Thyroid gland (tissue), 4 donors: ENCODE results near the gene HDGFL3. TPM values are rescaled to one million over a fixed set of nuclear protein-coding genes. Genes with fewer than 3 reads are reported as not detected.

Experiments
- DNase-seq, 2 donors: peaks; one replicate each; pipeline ENCODE4 v3.0.0-alpha.2; 2019
- H3K27ac ChIP-seq, 3 donors: fragments of 200-600 bp; sonication (generic); 1 replicate in 2 of 3; 2 replicates in 1 of 3; pipeline ENCODE4 v1.5.1; 2016 to 2019; ENCODE audit warnings: mild to moderate bottlenecking in 1 of 3, moderate library complexity in 1 of 3
- H3K27me3 ChIP-seq: fragments of 200-600 bp; sonication (generic); one replicate; pipeline ENCODE4 v1.5.1; 2019
- H3K36me3 ChIP-seq, 2 donors: fragments of 200-600 bp; sonication (generic); one replicate each; pipeline ENCODE4 v1.5.1; 2016 to 2019
- H3K4me1 ChIP-seq, 2 donors: fragments of 200-600 bp; sonication (generic); one replicate each; pipeline ENCODE4 v1.5.1; 2017 to 2019
- H3K4me3 ChIP-seq, 3 donors: fragments of 200-600 bp; sonication (generic); replicated peaks in 1 of 3; 1 replicate in 2 of 3; 2 replicates in 1 of 3; pipeline ENCODE4 v1.5.1; 2016; ENCODE audit warnings: mild to moderate bottlenecking in 1 of 3
- H3K9me3 ChIP-seq: fragments of 200-600 bp; sonication (generic); one replicate; pipeline ENCODE4 v1.5.1; 2017
- CTCF ChIP-seq, 6 experiments: fragments of 200-600 bp in 3 of 6; fragments of 450-650 bp in 3 of 6; sonication (generic) in 3 of 6; IDR thresholded peaks; one replicate each; pipeline ENCODE4 v1.5.1; 2016 to 2019; ENCODE audit warnings: antibody characterized with exemption in 6 of 6, mild to moderate bottlenecking in 2 of 6, inconsistent platforms in 1 of 6, moderate library complexity in 1 of 6
- POLR2A ChIP-seq, 2 donors: fragments of 450-650 bp; IDR thresholded peaks; one replicate each; pipeline ENCODE4 v1.6.1; 2017; ENCODE audit warnings: antibody characterized with exemption in 2 of 2, mild to moderate bottlenecking in 2 of 2, moderate library complexity in 1 of 2
- WGBS, 2 donors: methylation state at CpG; one replicate each; pipeline ENCODE4 v1.1.5; 2017; 5-methylcytosine and 5-hydroxymethylcytosine counted together
- intact Hi-C: fragments of 100-400 bp; cut with DNase I; formaldehyde crosslinking; loops from one replicate; pipeline ENCODE4 v1.15.1; 2023
- total RNA-seq, 4 donors: library from RNA; depleted of rRNA; stranded (reverse); fragments of >200 nt; gene quantifications; one replicate each; pipeline ENCODE4 v1.2.3, GENCODE V29; 2016

HDGFL3 gene
- total RNA-seq, 4 donors from 2014 or later = 26.8 to 53.2 (median 41.5) TPM

- H3K27me3 ChIP-seq = no peaks in the 10 kb centered on the region
- intact Hi-C loops = no loop called here
- H3K4me1 ChIP-seq = peaks cover 9 to 16% of the 10 kb centered on the region in 2 donors
- H3K36me3 ChIP-seq = no peaks in the 10 kb centered on the region
- no peaks in the 10 kb centered on the region for H3K9me3 ChIP-seq
- TF ChIP-seq POLR2A (IDR thresholded peaks at IDR 0.05) = no peak
- no peak for TF ChIP-seq CTCF (IDR thresholded peaks at IDR 0.05)
- 95 to 96% methylated on average over 4 of the region's 4 CpGs for WGBS, 2 donors
- H3K4me3 ChIP-seq = no peak overlapping the region
- no peak overlapping the region for H3K27ac ChIP-seq
- DNase-seq = no peak
Observed at GRCh38 chr15:83104141-83104540, 103.5 kb downstream of the HDGFL3 start.

- no peak for TF ChIP-seq CTCF (IDR thresholded peaks at IDR 0.05)
- TF ChIP-seq POLR2A (IDR thresholded peaks at IDR 0.05) = no peak
- no peak for DNase-seq
- WGBS, 2 donors = 74 to 75% methylated on average over 2 of the region's 2 CpGs
- H3K36me3 ChIP-seq = no peaks in the 10 kb centered on the region
- intact Hi-C loops = no loop called here
- no peak overlapping the region for H3K27ac ChIP-seq
- no peaks in the 10 kb centered on the region for H3K27me3 ChIP-seq
- peaks cover 0 to 7% of the 10 kb centered on the region in 2 donors for H3K4me1 ChIP-seq
- H3K4me3 ChIP-seq = no peak overlapping the region
- no peaks in the 10 kb centered on the region for H3K9me3 ChIP-seq
Observed at GRCh38 chr15:83102346-83102745, 105.3 kb downstream of the HDGFL3 start.

GRCh38 chr15:83100097-83100646 is 107.5 kb downstream of the HDGFL3 start:
- intact Hi-C loops = no loop called here
- WGBS, 2 donors = 66 to 85% methylated on average over 2 of the region's 2 CpGs
- Histone ChIP-seq H3K9me3 (no peaks in the 10 kb centered on the region), H3K36me3 (no peaks in the 10 kb centered on the region), H3K4me3 (no peak overlapping the region), H3K27ac (no peak overlapping the region), H3K4me1 (peaks cover 0 to 2% of the 10 kb centered on the region in 2 donors), H3K27me3 (no peaks in the 10 kb centered on the region)
- no peak for DNase-seq
- TF ChIP-seq CTCF (IDR thresholded peaks at IDR 0.05) (no peak), POLR2A (IDR thresholded peaks at IDR 0.05) (no peak)

- no peak overlapping the region for H3K27ac ChIP-seq
- intact Hi-C loops = no loop called here
- no peak for TF ChIP-seq POLR2A (IDR thresholded peaks at IDR 0.05)
- no peak for TF ChIP-seq CTCF (IDR thresholded peaks at IDR 0.05)
- no peak overlapping the region for H3K4me3 ChIP-seq
- WGBS, 2 donors = 79 to 83% methylated on average over 2 of the region's 2 CpGs
- peaks cover under 1 to 8% of the 10 kb centered on the region in 2 donors for H3K4me1 ChIP-seq
- no peaks in the 10 kb centered on the region for H3K36me3 ChIP-seq
- DNase-seq = no peak
- H3K27me3 ChIP-seq = no peaks in the 10 kb centered on the region
- no peaks in the 10 kb centered on the region for H3K9me3 ChIP-seq
Observed at GRCh38 chr15:83099290-83099689, 108.3 kb downstream of the HDGFL3 start.

GRCh38 chr15:83098079-83098478 is 109.5 kb downstream of the HDGFL3 start:
- no peak overlapping the region for H3K27ac ChIP-seq
- no peaks in the 10 kb centered on the region for H3K36me3 ChIP-seq
- H3K9me3 ChIP-seq = no peaks in the 10 kb centered on the region
- intact Hi-C loops = no loop called here
- no peaks in the 10 kb centered on the region for H3K27me3 ChIP-seq
- no peak for DNase-seq
- no peak overlapping the region for H3K4me3 ChIP-seq
- TF ChIP-seq CTCF (IDR thresholded peaks at IDR 0.05) (no peak), POLR2A (IDR thresholded peaks at IDR 0.05) (no peak)
- H3K4me1 ChIP-seq = peaks cover 12 to 15% of the 10 kb centered on the region in 2 donors
